ENCODE results near the gene GOLGA3. TPM values are rescaled to one million over a fixed set of nuclear protein-coding genes. Genes with fewer than 3 reads are reported as not detected.
"Not testable (repeated sequence)": the region's sequence is repeated elsewhere in the genome, so short reads cannot be mapped to it uniquely, and the experiment has no call there.

The GOLGA3 gene
- total RNA-seq, 1 donor from 2014 or later, result 102 TPM

DNA sequence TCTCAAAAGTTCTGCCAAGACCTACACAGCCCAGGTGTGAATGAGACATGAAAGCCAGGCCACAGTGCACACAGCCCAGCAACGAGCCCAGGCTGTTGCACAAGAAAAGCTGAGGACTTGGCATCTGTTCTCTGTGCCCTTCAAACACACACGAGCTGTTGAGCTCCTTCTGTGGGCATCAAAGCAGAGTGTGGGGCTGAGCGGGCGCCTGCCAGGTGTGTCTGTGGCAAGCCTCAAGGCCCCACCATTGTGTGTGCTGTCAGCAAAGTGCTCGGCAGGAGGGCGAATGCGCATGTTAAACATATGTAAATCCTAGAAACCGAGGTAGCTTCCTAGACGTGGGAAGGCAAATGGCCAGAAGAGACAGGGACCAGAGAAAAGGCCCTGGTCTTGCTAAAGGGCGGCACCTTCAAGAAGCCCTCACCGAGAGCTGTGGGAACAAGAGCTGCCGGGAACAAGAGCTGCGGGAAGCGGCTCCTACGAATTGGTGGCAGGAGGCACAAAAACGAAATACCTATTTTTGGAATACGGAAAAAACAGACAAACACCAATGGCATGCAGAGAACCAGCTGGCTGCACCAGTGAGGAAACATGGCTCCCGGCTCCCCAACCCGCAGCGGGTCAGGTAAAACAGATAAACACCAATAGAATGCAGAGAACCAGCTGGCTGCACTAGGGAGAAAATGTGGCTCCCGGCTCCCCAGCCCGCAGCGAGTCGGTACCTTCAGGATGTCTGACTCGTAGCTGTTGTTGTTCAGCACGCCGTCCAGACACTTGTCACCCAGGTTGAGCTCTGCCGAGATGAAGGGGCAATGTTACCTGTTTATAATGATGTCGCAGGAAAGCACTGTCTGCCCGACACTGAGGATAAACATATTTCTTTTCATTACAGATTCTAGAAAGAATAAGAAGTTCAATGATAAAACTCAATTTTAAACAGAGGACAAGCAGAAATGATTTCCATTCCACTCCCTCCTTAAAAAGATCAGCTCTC is 19.0 kb upstream of the GOLGA3 start:
- DNase-seq (ENCODE audit: low read depth, low spot score), result no peak

DNA sequence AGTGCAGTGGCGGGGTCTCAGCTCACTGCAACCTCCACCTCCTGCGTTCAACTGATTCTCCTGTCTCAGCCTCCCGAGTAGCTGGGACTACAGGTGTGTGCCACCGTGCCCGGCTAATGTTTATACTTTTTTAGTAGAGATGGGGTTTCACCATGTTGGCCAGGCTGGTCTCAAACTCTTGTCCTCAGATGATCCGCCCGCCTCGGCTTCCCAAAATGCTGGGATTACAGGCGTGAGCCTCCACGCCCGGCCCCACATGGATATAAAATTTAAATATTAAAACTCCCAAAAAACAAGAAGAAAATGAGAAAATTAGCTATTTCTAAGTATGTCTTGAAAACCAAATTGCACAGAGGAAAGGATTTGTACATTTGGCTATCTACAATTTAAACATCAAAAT is 16.0 kb upstream of the GOLGA3 start:
- DNase-seq (ENCODE audit: low read depth, low spot score), result not testable (repeated sequence)

DNA sequence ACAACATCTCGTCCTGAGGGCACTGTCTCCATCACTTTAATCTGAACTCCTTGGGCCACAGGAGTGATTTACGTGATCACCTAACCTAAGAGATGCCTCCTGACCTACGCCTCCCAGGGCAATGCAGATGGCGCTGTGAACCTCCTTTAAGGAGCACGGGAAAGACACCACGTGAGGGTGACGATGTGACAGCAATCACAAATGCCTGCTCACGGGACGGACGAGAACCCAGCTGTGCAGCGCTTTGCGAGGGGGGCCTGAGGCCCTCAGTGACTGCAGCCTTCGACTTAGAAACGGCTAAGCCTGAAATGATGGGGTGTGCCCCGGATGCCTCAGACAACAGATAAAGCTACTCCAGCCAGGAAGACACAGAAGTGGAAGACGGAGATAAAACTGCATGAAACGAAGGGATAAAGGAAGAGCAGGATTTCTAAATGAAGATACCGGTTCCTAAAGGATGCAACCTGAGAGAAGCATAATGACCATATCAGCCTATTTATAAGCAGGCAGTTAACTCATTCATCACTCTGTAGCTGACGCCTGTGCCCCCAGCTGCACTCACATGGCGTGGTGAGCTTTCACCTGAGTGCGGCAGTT is 13.9 kb upstream of the GOLGA3 start:
- no peak for DNase-seq (ENCODE audit: low read depth, low spot score)

DNA sequence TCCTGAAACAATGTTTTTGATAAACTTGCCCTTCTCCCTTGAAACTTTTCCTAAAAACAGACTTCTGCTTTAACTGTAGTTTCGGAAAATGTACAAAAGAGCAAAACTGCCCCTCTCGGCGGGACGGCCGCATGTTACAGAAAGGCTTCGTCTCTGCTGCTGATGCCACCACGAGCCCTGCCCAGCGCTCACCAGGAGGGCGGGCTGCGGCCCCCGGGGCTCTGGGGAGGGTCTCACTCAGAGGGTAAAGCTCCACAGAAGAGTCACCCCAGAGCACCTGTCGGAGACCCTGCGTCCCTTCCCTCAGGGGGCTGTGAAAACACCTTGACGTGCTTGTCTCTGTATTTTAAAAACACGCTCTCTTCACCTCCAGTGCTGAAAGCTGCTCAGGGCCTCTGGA is 12.5 kb upstream of the GOLGA3 start:
- DNase-seq (ENCODE audit: low read depth, low spot score), result no peak

DNA sequence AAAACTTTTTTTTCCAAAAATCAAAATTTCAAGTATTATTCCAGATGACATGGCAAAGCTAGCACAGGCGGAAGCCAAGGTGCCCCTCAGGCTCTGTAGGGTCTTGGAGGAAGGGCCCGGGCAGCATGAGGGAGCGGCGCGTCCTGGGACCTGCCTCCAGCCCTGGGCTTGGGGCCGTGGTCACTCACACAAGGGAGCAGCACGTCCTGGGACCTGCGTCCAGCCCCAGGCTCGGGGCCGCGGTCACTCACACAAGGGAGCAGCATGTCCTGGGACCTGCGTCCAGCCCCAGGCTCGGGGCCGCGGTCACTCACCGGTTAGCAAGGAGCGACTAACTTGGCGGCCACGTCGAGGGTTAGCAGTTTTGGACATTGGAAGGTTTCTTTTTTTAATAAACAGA is 11.9 kb upstream of the GOLGA3 start:
- no peak for DNase-seq (ENCODE audit: low read depth, low spot score)

DNA sequence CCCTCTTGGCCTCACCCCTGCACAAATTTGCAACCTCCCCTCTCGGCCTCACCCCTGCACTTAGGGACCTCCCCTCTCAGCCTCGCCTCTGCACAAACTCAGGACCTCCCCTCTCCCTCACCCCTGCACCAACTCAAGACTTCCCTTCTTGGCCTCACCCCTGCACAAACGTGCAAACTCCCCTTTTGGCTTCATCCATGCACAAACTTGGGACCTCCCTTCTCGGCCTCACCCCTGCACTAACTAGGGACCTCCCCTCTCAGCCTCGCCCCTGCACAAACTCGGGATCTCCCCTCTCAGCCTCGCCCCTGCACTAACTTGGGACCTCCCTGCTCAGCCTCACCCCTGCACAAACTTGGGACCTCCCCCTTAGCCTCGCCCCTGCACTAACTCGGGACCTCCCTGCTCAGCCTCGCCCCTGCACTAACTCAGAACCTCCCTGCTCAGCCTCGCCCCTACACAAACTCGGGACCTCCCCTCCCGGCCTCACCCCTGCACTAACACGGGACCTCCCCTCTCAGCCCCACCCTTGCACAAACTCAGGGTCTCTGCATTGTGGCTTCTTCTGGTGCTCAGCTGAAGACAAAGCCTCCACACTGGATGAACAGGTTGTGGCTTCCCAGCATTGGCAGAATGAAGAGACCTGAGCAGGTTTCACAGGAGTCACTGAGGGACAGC is 11.0 kb upstream of the GOLGA3 start:
- DNase-seq (ENCODE audit: low read depth, low spot score), result no peak

DNA sequence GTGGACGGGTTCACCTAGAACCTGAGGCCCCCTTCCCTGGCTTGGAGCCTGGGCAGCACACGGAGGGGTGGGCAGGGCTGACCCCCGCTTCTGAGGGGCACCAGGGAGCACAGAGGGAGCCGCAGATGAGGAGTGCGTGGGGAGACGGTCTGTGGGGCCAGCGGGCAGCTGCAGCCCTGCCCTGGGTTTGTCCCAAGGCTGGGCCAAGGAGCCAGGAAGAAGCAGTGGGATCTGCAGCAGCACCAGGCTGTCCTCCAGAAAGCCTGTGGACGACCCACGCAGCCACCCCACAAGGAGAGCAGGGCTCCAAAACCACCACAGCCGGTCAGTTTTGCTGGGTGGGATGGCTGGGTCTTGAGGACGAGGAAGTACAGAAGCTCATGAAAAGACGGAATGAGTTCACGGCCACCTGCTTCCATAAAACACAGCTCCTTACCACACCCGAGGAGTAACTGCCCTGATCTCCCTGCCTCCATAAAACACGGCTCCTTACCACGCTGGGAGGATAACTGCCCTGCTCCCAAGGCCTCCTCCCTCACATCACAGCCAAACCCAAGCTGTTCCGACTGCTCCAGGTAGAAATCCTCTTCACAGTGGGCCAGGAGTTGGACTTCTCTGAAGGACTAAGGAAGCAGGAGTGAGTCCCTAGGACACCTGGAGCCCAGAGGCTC is 9.9 kb upstream of the GOLGA3 start:
- no peak for DNase-seq (ENCODE audit: low read depth, low spot score)

DNA sequence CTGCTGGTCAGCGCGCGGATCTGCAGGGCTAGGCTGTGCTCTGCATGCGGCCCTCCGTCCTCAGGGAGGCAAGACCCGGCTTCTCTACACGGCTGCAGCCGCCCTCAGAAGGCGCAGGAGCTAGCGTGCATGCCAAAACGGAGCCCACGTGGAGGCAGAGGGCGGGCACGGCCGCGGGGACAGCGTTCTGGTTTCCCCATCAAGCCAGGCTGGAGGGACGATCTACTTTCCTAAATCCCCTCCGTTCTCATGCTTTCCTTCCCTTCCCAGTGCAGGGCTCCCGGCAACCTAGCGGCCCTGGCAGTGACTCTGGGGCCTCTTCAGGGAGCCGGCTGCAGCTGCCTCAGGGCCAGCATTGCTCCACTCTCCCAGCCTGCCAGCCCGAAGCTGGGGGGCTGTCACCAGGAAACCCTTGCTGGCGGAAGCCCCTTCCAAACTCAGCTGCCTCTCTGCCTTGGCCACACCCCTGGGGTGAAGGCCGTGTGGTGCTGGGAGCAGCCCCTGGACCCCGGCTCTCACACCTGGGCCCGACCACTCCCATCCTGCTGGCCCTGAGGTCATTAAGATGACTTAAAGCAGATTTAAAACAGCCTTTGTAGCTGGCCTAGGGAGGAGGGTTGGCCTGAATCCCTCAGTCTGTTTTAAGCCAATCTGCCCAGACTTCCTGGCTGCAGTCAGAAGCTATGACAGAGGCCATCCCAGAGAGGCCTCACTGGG is 9.2 kb upstream of the GOLGA3 start:
- DNase-seq (ENCODE audit: low read depth, low spot score), result no peak

DNA sequence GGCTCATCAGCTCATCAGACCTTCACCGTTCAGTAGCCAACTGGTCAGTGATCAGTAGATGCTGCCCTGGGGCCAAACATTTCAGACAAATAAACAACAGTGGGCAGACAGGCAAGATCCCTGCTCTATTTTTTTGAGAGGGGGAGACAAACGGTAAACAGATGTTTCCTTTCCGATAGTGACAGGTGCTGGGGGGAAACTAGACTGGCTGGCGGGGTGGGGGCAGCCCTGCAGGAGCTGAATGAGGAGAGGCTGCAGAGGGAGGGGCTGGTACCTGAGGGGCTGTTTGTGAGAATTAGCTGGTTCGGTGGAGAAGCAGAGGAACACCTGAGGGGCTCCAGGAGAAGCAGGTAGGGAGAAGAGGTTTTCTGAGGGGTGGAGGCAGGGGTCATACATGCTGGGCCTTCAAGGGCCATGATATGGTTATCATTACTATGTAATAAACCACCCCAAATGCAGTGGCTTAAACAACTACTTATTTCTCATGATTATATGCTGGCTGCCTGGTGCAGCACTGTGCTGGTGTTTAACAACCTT is 8.2 kb upstream of the GOLGA3 start:
- DNase-seq (ENCODE audit: low read depth, low spot score), result no peak

DNA sequence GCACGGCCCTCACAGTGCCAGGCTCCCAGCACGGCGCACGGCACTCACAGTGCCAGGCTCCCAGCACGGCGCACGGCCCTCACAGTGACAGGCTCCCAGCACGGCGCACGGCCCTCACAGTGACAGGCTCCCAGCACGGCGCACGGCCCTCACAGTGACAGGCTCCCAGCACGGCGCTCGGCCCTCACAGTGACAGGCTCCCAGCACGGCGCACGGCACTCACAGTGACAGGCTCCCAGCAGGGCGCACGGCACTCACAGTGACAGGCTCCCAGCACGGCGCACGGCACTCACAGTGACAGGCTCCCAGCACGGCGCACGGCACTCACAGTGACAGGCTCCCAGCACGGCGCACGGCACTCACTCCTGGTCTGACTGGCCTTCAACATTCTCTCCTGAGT is 7.6 kb upstream of the GOLGA3 start:
- not testable (repeated sequence) for DNase-seq (ENCODE audit: low read depth, low spot score)

DNA sequence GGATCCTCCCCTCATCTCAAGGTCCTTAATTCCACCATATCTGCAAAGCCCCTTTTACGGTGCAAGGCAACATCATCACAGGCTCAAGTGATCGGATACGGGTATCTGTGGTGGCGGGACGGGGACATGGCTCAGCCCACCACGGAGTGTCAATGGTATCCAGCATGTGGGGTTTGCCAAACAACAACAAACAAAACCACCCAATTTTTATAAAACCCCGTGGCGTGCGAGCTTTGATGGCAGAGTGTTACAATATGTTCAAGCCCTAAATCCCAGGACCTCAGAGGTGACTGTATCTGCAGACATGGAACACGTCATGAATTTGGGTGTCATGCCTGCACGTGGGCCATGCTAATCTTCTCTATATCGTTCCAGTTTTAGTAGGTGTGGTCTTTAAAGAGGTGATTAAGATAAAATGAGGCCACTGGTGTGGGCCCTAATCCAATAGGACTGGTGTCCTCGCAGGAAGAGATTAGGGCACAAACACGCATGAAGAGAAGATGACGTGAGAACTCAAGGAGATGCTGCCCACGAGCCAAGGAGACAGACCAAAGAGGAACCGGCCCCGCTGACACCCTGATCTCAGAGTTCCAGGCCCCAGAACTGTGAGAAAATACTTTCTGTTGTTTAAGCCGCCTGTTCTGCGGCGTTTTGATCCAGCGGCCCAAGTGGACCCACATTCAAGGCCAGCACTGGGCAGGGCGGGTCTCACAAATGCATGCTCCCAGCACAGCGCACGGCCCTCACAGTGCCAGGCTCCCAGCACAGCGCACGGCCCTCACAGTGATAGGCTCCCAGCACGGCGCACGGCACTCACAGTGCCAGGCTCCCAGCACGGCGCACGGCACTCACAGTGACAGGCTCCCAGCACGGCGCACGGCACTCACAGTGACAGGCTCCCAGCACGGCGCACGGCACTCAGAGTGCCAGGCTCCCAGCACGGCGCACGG is 6.7 kb upstream of the GOLGA3 start:
- DNase-seq (ENCODE audit: low read depth, low spot score), result no peak

DNA sequence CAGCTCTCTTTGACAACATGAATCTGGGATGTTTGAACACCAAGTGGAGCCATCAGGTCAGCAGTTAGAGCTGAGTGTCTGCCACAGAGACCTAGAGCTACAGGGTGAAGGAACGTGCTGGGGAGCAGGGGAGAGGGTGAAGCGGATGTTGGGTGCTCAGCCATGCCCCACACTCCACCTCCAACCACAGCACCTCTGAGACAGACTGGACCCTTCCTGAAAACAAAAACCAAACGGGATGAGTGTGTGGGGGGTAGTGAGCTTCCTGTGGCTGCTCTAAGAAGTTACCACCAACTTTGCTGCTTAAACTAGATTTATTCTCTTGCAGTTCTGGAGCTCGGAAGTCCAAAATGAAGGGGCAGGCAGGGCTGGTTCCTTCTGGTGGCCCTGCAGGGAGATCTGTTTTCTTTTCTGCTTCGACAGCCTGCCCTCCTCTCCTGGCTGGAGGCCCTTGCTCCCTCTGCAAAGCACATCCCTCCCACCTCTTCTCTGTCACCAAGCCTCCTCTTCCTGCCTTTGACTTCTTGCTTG is 5.6 kb upstream of the GOLGA3 start:
- no peak for DNase-seq (ENCODE audit: low read depth, low spot score)

DNA sequence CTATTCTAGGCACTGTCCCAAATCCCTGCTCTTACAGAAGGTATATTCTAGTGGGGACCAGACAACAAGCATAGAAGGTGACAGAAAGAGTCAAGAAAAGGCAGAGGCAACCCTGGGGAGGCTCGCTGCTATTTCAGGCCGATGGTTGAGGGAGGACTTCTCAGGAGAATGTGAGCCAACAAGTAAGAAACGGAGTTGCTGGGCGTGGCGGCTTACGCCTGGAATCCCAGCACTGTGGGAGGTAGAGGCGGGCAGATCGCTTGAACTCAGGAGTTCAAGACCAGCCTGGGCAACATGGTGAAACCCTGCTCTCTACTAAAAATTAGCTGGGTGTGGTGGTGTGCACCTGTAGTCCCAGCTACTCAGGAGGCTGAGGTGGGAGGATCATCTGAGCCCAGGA is 4.7 kb upstream of the GOLGA3 start:
- no peak for DNase-seq (ENCODE audit: low read depth, low spot score)

DNA sequence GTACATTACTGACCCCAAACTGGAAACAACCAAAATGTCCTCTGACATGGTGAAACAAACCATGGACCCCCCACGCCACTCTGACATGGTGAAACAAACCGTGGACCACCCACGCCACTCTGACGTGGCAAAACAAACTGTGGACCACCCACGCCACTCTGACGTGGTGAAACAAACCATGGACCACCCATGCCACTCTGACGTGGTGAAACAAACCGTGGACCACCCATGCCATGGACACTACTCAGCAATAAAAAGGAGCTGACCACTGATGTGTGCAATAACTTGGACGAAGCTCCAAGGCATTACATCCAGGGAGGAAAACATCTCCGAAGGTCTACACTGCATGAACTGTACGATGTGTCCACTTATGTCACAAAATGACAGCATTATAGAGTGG is 3.1 kb upstream of the GOLGA3 start:
- no peak for DNase-seq (ENCODE audit: low read depth, low spot score)

DNA sequence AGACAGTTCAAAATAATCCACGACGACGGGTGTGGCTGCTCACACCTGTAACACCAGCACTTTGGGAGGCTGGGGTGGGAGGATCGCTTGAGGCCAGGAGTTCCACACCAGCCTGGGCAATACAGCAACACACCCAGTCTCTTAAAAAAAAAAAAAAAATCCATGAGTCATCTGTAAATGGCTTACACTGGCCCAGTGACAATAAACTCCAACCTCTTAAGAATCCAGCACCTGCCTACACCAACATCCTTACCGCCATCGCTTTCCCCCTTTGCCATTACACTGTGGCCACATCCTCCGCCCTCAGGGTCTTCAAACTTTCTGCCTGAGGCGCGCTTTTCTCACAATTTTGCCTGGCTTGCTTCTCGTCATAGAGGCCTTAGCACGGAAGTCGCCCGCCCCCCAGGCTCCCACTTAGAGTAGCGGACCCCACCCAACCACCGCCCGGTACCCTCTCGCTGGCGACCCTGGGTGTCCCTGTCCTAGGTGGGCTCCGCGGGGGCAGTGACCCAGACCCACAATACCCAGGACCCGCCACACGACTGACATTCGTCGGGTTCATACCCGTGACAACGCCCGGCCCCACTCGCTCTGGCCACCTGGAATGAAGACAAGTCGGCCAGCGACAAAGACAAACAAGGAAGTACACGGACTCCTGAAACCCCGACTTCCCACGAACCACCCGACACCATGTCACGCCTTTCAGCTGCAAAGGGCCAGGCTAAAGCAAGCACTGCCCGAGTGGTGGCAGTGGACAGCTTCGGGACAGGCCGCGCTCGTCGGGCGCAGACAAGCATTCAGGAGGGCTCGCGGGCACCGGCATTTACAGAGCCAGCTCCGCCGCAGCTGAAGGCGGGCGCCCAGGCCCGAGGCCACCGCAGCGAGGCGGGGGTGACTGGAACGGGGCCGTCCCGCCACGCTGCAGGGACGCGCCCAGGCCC is 636 bp downstream of the GOLGA3 start:
- peak; percentile 35 for DNase-seq (ENCODE audit: low read depth, low spot score)

DNA sequence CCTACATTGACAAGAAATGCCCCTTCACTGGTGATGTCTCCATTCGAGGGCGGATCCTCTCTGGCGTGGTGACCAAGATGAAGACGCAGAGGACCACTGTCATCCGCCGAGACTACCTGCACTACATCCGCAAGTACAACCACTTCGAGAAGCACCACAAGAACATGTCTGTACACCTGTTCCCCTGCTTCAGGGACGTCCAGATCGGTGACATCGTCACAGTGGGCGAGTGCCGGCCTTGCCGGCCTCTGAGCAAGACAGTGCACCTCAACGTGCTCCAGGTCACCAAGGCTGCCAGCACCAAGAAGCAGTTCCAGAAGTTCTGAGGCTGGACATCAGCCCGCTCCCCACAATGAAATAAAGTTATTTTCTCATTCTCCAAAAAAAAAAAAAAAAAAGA is 2.8 kb downstream of the GOLGA3 start:
- DNase-seq (ENCODE audit: low read depth, low spot score), result no peak

DNA sequence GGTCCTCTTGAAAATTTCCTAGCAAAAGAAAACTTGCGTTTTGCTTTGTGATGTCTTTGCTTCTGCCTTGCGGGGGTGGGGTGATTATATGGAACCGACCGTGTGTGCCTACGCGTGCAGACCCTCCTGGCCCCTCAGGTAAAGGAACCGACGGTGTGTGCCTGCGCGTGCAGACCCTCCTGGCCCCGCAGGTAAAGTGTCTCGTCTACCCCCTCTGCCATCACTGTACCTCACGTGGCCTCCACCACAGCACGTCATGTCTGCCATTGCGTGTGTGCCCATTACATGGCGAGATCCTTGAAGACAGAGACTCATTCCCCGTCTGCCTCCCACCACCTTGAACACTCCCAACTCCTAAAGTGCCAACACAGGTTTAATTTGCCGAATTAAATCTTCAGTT is 3.6 kb downstream of the GOLGA3 start:
- no peak for DNase-seq (ENCODE audit: low read depth, low spot score)

DNA sequence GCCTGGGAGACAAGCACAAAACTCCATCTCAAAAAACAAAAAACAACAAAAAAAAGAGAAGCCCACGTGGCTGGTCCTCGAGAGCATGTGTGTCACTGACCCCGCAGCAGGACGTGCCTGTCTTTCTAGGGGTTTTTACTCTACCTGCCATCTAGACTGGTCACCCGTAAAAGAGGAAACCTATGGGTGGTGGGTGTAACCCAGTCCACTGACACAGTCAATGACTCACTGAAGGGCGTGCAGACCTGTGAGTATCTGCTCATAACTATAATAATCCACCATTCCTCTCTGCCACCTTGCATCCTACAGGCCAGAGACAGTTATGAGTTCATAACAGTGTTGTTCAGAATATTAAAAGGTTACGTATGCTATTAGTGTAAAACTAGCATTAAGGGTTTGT is 4.6 kb downstream of the GOLGA3 start:
- no peak for DNase-seq (ENCODE audit: low read depth, low spot score)
